ENCODE measurements around the gene COMMD7. TPM values are rescaled to one million over a fixed set of nuclear protein-coding genes. Genes with fewer than 3 reads are reported as not detected.
A peak's percentile ranks its signal among the peaks of the same experiment; 100 is the strongest.

COMMD7 gene
- 24.2 TPM for total RNA-seq

DNA sequence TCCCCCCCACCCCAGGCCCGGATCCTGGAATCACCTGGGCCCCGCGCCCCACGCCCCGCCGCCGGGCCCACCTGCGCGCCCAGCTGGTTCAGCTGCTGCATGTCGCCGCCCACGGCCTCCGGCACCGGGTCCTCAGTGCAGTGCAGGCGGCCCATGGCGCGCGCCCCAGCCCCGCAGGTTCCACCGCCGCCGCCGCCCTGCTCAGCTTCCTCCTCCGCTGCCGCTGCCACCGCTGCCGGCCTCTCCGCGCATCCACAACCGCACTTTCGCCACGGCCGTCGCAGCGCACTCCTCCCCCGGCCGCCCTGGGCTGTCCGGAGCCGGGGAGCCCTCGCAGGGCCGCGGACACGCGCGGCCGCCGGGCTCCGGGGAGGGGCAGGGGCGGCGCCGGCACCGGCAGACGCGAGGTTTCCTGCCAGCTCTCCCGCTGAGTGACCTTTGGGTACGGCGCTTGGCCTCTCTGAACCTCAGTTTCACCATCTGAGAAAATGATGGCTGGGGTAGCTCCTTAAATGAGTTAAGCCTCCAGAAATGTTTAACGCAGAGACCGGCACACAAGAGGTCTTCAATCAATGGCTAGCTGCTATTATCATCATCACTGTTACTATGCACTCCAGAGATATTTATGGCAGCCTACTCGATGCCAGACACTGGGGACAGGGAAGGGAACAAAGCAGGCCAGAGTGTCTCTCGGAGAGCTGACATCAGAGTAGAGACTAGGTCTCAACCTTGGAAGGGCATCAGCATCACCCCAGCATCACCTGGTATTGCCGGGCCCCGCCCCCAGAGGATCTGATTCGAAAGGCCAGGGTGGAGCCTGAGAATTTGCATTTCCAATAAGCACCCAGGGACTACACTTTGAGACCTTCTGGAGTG is at the start of gene COMMD7:
TSS of gene COMMD7 (minus strand) at position 231 of the 876 bp plus-strand sequence. CDS start at position 155, 76 bp downstream.
- DNase-seq, result peak; percentile 51

DNA sequence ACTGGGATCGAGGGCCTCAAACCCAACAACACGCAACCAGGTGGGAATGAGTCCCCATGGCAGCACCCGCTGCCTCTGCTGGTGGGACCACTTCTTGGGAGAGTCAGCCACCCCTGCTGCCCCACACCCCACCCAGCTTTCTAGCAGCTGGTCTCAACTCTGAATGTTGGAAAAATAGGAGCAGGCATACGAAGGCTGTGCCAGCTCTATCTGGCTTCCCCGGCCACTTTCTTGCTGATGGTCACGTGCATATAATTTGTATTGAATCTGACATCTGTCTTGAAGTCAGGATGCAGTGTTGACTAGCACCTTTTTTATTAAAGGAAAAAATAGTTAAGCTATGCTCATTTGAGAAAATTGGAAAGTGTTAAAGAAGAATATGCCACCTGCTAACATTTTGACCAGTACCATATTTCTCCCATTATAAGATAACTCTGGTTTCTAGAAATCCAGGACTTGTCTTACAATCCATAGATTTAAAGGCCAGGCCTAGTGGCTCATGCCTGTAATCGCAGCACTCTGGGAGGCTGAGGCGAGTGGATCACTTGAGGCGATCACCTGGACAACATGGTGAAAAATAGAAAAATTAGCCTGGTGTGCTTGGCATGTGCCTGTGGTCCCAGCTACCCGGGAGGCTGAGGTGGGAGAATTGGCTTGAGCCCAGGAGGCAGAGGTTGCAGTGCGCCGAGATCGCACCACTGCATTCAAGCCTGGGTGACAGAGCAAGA is 49.6 kb upstream of the COMMD7 start:
- no peak for DNase-seq

DNA sequence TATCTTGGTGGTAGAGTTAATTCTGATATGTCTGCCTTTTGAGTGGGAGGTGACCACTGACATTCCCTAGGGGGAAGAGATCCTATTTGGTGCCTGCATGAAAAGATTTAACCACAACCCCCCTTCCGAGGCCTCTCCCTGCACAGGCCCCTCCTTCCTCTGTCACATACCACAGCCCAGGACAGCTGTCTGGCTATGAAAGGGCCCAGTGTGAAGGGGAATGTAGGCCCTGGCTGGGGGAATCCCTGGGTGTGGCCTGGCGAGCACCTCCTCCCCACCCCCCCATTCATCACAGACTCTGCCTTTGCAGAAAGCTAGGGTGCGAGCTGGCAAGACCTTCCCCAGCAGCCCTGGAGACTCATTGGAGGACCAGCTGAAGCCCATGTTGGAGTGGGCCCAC is 49.0 kb upstream of the COMMD7 start:
- no peak for DNase-seq

DNA sequence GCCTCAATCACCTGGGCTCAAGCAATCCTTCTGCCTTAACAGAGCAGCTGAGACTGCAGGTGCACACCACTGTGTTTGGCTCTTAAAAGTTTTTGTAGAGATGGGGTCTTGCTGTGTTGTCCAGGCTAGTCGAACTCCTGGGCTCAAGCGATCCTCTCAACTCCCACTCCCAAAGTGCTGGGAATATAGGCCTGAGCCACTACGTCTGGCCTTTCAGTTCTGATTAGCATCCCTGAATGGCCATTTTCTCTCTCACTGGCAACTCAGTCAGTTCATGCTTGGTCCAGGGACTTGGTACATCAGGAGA is 47.4 kb upstream of the COMMD7 start:
- DNase-seq, result no peak

DNA sequence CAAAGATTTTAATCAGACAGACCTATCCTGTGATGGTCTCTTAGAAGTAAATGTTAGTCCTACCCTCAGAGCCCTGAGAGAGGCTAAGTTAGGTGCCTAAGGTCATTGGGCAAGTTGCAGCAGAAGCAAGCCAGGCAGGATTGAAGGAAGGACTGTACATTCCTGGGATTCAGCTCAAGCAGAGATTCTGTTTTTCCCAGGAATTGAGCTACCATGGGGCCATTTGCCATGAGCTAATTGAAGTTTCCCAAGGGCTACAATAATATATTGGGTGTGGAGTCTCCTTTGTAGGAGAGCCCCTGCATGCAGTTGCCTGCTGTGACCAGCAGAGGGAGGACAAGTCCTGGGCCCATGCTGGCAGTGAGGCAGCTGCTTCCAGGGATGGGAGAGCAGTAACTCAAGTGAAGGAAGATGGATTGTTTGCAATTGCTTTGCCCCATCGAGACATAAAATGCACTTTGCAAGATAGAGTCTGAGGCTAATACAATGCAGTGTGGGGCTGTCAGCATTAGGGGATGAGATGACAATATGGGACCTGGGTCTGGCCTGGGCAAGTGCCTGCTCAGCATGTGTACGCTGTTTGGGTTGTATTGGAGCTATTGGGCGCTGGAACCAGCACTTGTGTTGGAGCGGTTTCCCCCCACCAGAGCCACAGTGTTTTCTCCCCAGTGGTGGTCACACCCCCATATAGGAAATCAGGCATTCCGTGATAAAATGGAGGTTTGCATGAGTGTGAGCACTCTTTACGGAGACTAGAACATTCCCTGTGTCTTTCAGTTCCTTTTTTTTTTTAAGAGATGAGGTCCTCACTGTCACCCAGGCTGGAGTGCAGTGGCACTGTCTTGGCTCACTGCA is 46.9 kb upstream of the COMMD7 start:
- DNase-seq, result peak; percentile 64

DNA sequence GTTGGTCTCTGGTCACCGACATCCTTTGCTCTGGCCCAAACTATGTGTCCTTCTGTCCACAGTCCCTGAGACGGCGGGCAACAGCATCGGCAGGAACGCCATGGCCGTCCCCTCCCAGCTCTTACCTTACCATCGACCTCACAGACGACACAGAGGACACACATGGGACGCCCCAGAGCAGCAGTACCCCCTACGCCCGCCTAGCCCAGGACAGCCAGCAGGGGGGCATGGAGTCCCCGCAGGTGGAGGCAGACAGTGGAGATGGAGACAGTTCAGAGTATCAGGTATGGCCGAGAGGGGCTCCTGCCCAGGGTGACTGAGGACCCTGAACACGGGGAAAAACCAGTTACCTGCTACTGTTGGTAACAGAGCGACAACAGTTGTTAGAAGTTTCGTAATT is 43.9 kb upstream of the COMMD7 start:
- no peak for DNase-seq

DNA sequence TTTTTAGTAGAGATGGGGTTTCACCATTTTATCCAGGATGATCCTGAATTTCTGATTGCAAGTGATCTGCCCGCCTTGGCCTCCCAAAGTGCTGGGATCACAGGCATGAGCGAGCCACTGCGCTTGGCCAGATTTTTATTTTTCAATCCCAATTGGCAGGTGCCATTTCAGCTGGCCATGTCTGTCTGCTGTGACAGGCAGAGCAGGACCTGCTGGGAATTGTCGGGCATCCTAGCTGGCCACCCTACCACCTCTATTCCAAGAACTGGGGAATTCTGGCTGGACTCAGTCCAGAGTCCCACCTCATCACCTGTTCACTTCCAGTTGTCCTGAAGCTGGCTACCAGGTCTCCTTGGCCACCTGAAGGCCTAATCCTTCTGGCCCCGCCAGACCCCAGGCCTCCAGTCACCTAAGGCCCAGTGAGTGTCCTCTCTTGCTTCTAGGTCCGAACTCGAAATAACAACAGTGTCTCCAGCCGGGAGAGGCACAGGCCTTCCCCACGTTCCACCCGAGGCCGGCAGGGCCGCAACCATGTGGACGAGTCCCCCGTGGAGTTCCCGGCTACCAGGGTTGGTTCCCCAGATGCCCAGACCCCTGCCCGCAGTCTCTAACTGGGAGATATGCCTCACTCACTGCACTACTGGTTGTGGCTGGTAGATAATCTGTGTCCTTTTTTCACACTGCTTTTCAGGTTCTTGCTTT is 42.9 kb upstream of the COMMD7 start:
- DNase-seq, result no peak

DNA sequence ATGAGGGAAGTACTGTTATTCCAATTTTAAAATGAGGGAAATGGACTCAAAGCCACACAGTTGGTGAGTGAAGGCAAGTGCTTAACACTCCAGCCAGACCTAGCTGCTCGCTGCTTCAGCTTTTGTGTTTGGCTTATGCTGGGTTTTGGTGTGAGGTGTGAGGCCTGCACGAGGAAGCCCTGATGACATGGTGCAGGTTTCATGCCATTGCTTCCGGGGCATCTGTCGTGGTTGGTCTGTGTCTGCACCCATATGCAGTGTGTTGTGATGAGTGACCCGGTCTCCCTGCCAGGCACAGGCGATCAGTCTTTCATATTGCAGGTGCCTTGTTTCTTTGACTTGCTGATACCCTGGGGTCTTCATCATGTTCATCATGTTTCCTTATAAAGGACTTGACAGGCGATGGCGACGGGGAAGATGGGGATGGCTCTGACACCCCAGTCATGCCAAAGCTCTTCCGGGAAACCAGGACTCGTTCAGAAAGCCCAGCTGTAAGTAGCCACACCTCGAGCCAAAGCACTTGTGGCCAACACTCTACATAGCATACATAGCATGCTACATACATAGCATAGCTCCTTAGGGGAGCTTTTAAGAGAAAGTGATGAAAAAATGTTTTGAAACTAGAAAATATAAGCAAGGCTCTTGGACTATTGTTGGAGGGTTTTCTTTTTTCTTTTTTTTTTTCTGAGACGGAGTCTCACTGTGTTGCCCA is 41.3 kb upstream of the COMMD7 start:
- DNase-seq, result no peak

DNA sequence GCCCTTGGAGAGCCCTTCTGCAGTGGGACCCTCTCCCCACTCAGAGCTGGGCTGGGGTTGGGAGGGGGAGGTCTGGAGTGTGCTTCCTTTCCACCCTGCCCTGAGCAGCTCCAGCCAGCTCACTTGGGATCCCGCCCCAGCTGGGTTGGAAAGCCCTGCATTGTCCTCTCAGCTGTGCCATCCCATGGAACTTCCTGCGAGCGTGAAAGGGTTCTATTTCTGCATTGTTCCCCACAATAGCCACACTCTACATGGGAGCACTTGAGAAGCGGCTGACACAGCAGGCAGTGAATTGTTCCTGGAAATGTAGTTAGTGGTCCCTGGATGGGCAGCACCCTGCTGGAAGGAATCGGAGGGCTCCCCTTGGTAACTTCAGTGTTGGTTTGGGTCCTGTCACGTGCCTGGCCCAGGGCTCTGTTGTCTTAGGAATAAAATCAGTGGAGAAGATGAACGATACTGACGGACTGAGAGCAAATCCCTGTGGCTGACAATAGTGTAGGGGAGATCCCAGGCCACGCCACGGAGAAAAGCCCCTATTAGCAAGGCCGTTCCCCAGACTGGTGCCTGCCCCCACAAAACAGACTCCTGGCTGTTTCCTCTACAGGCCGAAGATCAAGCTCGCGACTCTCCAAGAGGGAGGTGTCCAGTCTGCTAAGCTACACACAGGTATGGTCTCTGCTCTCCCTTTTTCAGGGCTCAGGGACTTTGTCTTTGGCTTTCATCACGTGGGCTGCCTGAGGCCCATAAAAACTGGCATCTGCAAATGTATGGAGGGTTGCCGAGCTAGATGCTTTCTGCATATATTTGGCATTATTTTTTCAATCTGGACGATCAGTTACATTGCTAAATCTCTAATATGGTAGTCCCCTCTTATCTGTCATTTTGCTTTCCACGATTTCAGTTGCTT is 37.7 kb upstream of the COMMD7 start:
- DNase-seq, result peak; percentile 8

DNA sequence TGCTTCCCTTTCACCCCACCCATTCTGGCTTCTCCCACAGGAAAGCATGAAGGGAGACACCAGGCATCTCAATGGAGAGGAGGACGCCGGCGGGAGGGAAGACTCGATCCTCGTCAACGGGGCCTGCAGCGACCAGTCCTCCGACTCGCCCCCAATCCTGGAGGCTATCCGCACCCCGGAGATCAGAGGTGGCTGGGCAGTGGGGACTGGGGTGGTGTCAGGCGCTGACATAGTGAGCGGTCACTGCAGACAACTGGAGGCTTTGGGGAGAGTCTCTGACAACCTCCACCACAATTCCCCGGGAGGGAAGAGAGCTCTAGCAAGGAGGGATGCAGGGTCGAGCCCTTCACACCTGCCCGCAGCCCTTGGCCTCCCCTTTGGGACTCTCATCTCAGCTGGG is 37.0 kb upstream of the COMMD7 start:
- DNase-seq, result no peak

DNA sequence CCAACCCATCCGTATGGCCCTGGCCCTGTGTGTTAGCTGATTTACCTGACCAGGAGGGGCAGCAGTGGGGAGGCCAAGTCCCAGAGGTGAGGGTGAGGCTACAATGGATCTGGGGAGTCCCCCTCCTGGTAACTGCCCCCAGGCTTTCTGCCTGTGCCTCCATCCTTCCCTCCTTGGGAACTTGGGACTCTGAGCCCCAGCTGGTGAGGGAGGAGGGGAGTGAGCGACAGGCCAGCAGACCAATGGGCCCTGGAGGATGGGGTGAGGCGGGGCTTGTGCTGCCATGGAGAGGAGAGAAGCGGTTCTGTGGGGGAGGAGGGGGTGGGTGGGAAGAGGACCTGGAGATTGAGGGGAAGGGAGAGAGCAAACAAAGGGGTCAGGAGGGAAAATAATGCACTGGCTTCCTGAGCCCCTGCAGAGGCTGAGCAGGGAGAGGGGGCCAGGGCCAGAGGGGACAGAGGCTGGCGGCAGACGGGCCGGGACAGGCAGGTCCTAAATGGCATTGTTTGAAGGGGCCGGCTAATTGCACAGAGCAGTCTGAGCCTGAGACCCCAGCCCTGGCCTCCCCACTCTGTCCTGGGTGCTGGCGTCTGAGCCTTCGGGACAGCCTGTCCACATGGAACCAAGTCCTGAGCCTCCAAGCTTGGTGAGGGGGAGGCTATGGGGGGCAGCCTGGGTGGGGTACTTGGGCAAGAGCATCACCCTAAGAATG is 36.4 kb upstream of the COMMD7 start:
- no peak for DNase-seq

DNA sequence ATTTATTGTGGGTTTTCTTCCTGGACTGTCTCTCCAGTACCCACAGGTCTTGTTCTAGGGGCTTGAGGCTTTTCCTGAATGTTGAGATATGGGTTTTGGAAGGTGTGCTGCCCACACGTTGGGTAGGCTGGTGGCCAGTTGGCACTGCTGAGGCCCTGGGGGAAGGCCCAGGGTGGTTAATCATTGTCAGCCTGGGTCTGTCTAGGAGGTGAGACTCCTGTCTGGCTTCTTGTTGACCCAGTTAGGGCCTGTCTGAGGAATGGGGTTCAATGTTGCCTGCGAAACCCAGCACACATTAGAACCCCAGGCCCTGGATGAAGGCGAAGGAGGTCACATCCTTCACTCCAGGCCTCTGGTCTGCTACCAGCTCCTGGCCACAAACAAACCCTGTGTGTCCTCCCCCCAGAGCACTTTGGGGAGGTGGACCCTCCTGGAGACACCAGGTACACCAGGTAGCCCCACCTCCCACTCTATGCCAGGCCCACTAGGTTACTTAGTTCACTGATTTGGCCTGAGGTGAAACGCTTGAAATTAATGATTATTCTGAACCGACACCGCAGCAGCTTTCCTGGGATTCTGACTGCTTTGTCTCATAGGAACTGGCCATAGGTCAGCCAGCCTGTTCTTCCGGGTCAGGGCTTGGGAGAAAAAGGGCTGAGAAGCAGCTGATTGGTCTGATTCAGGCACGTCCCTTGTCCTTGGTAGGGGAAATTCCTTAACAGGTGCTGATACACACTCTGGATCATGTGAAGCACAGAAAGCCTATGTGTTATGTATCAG is 34.1 kb upstream of the COMMD7 start:
- no peak for DNase-seq

DNA sequence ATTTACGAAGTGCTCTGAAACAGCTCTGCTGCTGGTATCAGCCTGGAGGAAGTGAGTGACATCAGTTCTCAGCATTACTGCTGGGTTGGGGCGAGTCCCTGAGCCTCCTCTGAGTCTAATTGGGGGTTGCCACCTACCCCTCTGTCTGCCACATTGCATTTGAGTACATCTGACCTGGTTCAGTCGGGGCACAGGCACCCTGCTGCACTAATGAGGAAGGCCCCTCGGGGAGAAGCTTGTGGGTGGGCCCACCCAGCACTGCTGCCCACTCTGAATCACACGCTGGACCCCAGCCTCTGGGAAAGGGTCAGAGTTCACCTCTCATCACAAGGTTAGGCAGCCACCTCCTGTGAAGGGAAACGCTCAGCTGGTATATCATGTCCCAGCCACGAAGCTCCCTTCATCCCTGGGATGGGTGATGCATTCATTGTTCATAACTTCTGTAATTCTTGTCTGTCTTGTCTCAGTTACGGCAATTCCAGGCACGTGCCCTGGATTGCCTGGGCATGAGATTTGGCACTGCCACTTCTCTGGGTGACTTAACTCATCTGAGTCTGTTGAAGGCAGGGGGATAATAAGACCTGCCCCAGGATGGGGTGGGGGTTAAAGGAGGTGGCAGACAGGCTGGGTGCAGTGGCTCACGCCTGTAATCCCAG is 32.2 kb upstream of the COMMD7 start:
- DNase-seq, result no peak

DNA sequence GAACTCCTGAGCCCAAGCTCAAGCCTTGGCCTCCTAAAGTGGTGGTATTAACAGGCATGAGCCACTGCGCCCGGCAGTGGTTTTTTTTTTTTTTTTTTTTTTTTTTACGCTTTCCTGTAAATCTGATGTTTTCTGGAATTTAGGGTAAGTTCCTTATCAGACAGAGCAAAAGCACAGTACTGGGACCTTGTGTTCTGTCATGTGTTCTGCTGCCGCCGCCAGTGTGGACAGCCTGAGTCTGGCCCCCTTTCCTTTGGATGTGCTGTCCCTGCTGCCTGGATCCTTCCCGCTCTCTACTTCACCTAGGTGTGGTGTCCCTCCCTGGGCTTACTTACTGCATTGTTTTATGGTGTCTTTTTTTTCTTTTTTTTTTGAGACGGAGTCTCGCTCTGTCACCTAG is 30.6 kb upstream of the COMMD7 start:
- DNase-seq, result no peak

DNA sequence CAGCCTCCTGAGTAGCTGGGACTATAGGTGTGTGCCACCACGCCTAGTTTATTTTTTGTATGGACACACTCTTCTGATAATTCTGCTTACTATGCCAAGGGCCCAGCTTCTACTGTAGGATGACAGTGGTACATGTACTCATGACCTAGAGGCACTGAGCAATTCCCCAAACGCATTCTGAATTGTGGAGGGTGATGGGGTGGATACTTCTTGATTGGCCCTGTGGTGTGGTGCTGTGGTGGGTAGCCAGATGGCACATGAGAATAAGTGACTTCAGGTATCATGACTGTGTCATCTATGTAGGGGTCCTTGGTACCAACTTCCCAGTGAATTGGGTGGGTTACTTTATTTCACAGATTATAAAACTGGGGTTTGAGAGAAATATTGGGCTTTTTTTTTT is 30.0 kb upstream of the COMMD7 start:
- no peak for DNase-seq

DNA sequence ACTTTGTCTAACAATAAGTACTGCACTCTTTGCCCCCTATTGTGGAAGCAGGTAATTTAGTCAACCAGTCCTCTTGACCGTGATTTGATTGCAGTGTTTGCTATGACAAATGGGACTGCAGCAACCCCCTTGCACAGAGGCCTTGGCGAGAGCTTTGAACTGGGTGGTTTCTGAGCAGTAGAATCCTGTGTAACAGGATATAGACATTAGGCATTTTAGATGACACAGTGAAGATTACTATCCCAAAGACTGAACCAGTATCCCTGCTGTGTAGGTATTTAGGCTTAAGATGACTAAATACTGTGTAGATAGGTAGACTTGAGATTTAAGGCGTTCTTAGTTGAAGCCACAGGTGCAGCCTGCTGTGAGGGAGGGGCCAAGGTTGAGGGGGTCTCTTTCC is 28.8 kb upstream of the COMMD7 start:
- DNase-seq, result no peak

DNA sequence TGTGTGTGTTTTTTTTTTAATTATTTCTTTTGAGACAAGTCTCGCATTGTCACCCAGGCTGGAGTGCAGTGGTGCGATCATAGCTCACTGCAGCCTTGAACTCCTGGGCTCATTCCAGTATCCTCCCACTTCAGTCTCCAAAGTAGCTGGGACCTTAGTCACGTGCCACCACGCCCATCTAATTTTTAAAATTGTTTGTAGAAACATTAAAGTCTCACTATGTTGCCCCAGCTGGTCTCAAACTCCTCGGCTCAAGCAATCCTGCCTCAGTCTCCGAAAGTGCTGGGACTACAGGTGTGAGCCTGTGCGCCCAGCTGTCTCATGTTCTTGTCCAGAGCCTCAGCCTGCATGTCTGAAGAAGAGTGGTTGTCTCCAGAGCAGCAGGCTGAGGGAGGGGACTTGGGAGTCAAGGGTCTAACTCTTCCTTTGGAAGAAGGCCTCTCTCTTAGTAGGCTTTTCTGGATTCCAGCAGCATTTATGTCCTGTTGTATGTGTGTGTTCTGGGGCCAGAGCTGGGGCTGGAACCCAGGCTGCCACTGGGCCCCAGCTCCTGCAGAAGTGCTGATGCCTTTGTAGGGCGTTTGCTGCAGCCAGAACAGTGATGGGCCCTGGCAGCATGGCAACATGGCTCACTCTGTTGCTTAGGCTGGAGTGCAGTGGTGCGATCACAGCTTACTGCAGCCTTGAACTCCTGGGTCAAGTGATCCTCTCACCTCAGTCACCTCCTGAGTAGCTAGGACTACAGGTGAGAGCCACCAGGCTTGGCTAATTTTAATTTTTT is 24.3 kb upstream of the COMMD7 start:
- no peak for DNase-seq
